ENCODE results near the gene KRTAP10-3. TPM values are rescaled to one million over a fixed set of nuclear protein-coding genes. Genes with fewer than 3 reads are reported as not detected.

Gene KRTAP10-3
- total and polyA plus RNA-seq, 2 of the 13 experiments (the other 11 are each of a cell fraction or from before 2014, with no cell fraction given), result not detected

GRCh38 chr21:44510508-44511218, 47.9 kb downstream of the KRTAP10-3 start (continued):
- TF ChIP-seq ZBTB46 (CRISPR knock-in tag; IDR thresholded peaks at IDR 0.05; ENCODE audit: borderline replicate concordance), result no peak
- TF ChIP-seq HDAC2 (CRISPR knock-in tag; IDR thresholded peaks at IDR 0.05), result no peak
- no peak for TF ChIP-seq KDM5A (IDR thresholded peaks at IDR 0.05; ENCODE audit: borderline replicate concordance, low read length)
- no peak for TF ChIP-seq SP5 (CRISPR knock-in tag; IDR thresholded peaks at IDR 0.05; ENCODE audit: borderline replicate concordance, low read depth)
- TF ChIP-seq IKZF5 (CRISPR knock-in tag; IDR thresholded peaks at IDR 0.05), result no peak; the same call in 1 of the 2 replicates
- no peak for TF ChIP-seq SMAD1 (CRISPR knock-in tag; IDR thresholded peaks at IDR 0.05; ENCODE audit: borderline replicate concordance, low read depth)
- peak; percentile 32 for TF ChIP-seq ZNF883 (CRISPR knock-in tag; IDR thresholded peaks at IDR 0.05; ENCODE audit: not compliant biosample characterization)
- TF ChIP-seq ZBTB25 (CRISPR knock-in tag; IDR thresholded peaks at IDR 0.05), result no peak
- TF ChIP-seq ZNF207 (IDR thresholded peaks at IDR 0.05; ENCODE audit: borderline replicate concordance), result no peak
- no peak for TF ChIP-seq ZNF570 (CRISPR knock-in tag; IDR thresholded peaks at IDR 0.05; ENCODE audit: borderline replicate concordance)
- TF ChIP-seq CEBPG (CRISPR knock-in tag; IDR thresholded peaks at IDR 0.05), result no peak
- TF ChIP-seq HNRNPK (IDR thresholded peaks at IDR 0.05; ENCODE audit: low read depth, low read length, poor library complexity, severe bottlenecking), result no peak
- no peak for TF ChIP-seq HNRNPH1 (optimal IDR thresholded peaks at IDR 0.05; ENCODE audit: low read depth, low read length)
- no peak for TF ChIP-seq NR2F2 (IDR thresholded peaks at IDR 0.05; ENCODE audit: borderline replicate concordance, low read depth)
- 0 out of 2 replicates have a peak, but pooled peaks have one; percentile 42 for TF ChIP-seq ZNF646 (CRISPR knock-in tag; IDR thresholded peaks at IDR 0.05)
- TF ChIP-seq ZNF781 (CRISPR knock-in tag; IDR thresholded peaks at IDR 0.05; ENCODE audit: borderline replicate concordance, not compliant biosample characterization), result no peak
- TF ChIP-seq CENPBD1 (CRISPR knock-in tag; IDR thresholded peaks at IDR 0.05; ENCODE audit: borderline replicate concordance, low read depth), result no peak
